GM21367 (cell line): Measurements from ENCODE around the gene ATP6V1F.

Experiments used
- ATAC-seq: cut with Tn5 transposase; IDR thresholded peaks from one replicate; pipeline ENCODE4 v1.9.1; 2021; ENCODE audit not compliant: unreplicated experiment

The ATP6V1F gene

GRCh38 chr7:128867241-128867640 lies 4.6 kb downstream of the ATP6V1F start:
- no peak for ATAC-seq

DNA sequence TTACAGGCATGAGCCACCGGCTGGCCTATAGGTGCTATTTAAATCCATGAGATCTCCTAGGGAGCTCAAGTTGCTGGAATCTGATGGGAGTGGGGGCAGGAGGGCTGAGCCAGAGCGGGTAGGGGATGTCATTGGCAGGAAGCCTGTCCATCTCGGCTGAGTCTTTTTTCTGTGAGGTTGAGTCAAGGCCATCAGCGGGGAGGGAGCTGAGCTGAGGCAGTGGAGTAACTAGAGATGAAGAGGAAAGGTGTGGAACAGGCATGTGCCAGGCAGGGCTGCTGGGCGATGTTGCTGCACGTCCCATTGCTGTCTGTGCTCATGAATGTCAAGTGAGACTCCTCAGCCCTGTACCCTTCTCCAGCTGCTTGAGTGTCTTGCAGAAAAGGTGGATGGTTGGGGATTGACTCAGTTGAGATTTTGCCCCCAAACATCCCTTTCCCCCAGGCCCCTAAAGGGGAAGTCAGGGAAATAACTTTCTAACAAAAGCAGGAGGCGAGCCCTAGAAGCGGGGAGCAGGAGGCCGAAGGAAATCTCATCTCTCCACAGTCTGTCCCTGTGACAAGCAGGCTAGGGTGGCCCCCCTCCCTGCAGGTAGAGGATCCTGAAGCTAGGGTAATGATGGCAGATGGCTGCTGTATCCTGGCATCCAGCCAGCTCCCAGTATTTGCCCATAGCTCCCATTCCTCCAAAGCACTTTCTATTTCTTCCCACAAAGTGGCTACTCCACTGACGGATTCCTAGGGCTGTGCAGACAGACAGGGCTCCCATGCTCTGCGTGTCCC lies 5.4 kb downstream of the ATP6V1F start:
- ATAC-seq: no peak

DNA sequence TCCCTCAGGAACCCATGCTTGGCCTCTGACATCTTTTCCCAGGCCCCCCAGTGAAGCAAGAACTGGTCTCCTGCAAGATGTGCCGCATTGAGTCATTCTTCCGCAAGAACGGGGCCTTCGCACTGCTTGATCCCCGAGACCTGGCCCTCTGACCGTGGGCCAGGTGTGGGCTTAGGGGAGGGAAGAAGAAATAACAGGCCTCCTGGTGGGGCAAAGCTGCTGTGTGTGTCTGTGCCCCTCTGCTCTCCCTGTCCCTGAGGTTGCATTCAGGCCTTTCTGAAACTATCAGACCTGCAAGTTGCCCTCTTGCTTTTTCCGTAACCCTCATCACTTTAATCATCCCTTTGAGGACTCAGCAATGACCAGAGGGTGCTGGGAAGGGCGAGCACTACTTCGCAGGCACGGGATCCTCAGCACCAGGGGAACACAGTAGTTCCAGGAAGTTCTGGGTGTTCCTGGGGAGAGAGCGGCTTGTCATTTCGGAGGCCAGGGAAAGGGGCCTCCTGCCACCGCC lies 6.0 kb downstream of the ATP6V1F start:
- ATAC-seq: no peak

- ATAC-seq: peak; percentile 54
Observed at GRCh38 chr7:128869138-128869943, 6.7 kb downstream of the ATP6V1F start.

DNA sequence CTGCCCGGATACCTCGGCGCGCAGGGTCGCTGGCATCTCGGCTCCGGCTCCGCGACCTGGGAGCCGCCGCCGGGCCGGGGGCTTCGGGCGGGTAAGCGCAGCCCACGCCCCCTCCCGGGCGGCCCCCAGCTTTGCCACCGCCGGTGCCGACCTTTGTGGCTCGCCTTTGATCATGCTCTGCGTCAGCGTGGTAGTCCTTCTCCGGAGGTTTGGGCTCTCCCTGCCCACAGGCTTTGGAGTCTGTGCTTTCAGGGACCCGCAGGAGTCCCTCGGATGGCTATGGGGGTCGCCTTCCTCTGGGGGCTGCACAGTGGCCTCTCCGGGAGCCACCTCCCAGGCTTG lies 7.3 kb downstream of the ATP6V1F start:
- ATAC-seq: no peak

GRCh38 chr7:128871050-128871449 lies 8.4 kb downstream of the ATP6V1F start:
- no peak for ATAC-seq

GRCh38 chr7:128872394-128872824 lies 9.8 kb downstream of the ATP6V1F start:
- no peak for ATAC-seq

- ATAC-seq: no peak
Observed at GRCh38 chr7:128873234-128873633, 10.6 kb downstream of the ATP6V1F start.

DNA sequence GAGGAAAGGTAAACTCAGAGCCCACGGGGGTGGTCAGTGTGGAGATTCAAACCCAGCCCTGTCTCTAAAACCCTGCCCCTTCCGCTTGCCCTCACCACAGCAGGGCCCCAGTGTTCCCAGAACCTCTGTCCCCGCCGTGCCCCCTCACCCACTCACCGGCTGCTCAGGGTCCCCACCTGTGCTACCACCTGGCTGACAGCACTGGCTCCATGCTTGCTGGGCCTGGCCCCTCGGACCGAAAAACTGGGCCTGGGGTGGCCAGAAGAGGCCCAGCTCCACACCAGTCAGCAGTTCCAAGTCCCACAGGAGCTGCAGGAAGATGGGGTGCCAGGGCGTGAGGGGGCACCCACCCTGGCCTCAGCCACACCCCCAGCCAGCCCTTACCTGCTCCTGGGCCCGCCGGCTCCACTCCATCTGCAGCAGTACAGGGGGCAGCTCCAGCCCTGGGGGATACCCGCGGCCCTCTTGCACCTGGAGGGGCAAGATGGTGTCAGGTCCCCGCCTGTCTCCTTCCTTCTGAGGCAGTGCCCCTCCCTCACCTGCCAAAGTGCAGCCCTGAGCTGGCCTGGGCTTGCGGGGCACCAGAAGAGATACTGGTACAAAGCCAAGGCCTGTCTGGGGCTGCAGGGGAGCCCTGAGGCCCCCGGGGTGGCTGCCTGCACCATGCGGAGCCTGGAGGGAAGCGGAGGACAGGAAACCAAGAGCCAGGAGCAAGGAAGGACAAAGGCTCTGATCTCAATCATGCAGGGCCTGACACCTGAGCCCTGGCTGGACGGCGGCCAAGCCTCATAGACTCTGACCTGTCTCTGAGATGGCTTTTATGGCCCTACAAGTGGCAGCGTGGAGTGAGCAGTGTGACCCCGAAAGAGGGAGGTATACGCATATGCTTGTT lies 11.7 kb downstream of the ATP6V1F start:
- no peak for ATAC-seq

GRCh38 chr7:128875523-128875948 lies 12.9 kb downstream of the ATP6V1F start:
- no peak for ATAC-seq

GRCh38 chr7:128876127-128876526 lies 13.5 kb downstream of the ATP6V1F start:
- ATAC-seq: no peak

GRCh38 chr7:128876586-128876977 lies 13.9 kb downstream of the ATP6V1F start:
- ATAC-seq: no peak

DNA sequence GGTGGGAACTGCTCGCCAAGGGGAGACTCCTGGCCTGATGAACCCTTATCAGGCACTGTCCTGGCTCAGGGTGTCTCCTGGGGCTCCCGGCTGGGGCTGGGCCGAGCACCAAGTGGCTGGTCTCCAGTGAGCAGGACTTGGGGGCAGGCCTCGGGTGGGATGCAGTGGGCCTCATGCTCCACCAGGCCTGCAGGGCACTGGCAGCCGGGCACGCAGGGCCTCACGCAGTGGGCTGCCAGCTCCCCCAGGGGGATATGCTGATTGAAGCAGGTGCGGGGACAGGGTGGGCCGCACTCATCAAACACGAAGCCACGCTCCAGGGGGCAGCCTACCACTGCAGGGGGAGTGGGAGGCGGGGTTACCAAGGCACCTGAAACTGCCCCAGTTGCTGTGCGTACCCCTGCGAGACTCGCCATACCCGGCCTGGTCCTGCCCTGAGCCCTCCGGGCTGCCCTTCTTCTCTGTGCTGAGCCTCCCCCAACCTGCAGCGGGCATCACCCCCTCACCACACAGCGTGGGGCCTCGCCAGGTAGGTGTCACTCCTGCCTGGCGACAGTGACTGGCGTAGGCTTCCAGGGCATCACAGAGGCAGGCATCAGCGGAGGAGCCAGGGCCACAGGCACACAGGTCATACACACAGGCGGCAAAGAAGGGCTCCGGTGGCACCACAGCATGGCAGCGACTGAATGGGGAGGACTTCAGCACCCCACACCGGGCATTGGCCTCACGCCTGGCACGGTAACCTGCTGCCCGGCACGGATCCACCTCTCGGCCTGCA lies 14.5 kb downstream of the ATP6V1F start:
- ATAC-seq: no peak

DNA sequence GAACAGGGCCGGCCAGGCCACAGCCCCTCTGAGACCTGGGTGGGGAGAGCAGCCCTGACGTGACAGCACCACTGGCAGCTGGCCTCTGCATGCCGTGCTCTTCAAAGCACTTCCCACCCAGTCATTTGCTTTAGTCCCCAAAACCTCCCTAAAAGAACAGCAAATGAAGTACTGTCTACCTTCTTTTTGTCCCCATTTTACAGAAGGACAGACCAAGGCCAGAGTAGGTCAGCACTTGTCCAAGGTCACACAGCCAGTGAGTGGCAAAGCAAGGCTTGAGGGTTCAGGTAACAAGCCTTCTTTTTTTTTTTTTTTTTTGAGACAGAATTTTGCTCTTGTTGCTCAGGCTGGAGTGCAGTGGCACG lies 15.1 kb downstream of the ATP6V1F start:
- ATAC-seq: no peak

DNA sequence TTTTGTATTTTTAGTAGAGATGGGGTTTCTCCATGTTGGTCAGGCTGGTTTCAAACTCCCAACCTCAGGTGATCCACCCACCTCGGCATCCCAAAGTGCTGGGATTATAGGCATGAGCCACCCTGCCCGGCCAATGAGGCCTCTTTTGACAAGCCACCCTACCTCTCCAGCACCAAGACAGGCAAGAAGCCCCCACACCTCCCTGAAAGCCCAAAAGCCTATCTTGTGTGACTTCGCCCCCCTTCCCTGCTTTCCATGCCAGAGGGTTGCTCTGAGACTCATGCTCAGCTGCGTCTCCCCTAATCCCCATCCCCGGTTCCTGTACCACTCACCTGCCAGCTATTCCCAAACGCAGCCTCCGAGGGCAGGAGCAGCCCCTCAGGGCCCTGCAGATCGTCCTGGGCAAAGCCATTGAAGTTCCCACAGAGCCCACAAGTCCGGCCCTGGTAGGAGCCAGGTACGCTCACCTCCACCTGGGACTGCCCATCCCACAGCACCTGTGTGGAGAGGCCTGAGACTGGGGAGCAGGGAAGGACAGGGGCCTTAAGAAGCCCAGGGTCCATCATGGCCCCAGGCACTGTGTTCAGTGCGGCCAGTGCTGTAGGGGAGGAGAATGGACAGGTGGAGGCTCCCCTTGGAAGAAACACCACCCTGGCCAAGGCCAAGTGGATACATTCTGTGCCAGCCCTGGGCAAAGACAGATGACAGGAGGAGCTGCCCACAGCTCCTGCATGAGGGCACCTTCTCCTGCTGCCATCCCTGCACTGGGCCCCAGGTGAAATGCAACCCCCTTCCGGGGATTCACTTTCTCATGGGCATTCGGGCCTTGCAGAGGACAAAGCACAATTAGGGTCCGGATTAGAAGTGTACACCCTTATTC lies 15.8 kb downstream of the ATP6V1F start:
- ATAC-seq: no peak

- no peak for ATAC-seq
Observed at GRCh38 chr7:128879461-128879938, 16.8 kb downstream of the ATP6V1F start.

- no peak for ATAC-seq
Observed at GRCh38 chr7:128879939-128880746, 17.5 kb downstream of the ATP6V1F start.

GRCh38 chr7:128880791-128881457 lies 18.3 kb downstream of the ATP6V1F start:
- ATAC-seq: no peak
